ENCODE data around the gene STRN.
"Not testable (repeated sequence)": the region's sequence is repeated elsewhere in the genome, so short reads cannot be mapped to it uniquely, and the experiment has no call there.

Gene STRN, protein sequence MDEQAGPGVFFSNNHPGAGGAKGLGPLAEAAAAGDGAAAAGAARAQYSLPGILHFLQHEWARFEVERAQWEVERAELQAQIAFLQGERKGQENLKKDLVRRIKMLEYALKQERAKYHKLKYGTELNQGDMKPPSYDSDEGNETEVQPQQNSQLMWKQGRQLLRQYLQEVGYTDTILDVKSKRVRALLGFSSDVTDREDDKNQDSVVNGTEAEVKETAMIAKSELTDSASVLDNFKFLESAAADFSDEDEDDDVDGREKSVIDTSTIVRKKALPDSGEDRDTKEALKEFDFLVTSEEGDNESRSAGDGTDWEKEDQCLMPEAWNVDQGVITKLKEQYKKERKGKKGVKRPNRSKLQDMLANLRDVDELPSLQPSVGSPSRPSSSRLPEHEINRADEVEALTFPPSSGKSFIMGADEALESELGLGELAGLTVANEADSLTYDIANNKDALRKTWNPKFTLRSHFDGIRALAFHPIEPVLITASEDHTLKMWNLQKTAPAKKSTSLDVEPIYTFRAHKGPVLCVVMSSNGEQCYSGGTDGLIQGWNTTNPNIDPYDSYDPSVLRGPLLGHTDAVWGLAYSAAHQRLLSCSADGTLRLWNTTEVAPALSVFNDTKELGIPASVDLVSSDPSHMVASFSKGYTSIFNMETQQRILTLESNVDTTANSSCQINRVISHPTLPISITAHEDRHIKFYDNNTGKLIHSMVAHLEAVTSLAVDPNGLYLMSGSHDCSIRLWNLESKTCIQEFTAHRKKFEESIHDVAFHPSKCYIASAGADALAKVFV

DNA sequence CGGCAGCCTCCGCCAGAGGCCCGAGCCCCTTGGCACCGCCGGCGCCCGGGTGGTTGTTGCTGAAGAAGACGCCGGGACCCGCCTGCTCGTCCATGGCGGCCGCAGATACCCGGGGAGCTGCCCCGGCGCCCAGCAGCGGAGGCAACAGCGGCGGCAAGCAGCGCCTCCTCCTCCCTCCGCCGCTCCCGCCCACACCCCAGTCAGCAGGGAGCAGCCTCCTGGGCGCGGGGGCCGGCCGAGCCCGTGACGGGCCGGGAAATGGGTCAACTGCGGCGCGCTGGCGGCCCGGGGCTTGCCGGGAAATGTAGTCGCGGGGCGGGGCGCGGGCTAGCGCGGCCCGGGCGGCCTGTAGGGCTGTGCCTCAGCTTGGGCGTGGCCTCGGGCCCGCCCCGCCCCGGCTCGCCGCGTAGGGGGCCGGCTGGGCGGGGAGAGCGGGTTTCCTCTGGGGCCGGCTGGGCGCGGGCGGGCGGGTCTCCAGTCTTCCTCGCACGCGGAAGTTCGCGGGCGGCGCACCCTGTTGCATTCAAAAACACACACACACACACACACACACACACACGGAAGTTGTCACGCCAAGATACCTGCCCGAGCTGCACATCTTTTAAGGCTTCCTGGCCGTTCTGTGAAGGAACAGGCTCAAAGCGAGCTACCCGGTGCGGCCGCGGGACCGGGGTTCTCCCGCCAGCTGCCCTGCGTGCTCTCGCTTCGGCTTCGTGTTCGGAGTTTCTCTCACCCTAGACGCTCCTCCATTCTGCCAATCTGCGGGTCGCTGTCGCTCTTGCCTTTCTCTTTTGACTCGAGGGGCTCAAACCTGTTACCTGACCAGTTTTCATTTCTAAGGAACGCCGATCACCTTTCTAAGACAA lies at the start of gene STRN:
TSS of gene STRN (minus strand) at position 167 of the 866 bp plus-strand sequence. CDS start at position 94, 73 bp downstream.
- Mint-ChIP-seq H3K4me1 (peaks cover 40% of the 10 kb centered on the region), H3K36me3 (peaks cover 23% of the 10 kb centered on the region), H3K4me3 (peak within 1 kb of the TSS; percentile 99), H3K27ac (peak within 1 kb of the TSS; percentile 96), H3K9me3 (no peaks in the 10 kb centered on the region)
- DNase-seq (ENCODE audit: low spot score in 2 of 2) = peak; percentile 97 to 98
- ATAC-seq = peak; percentile 97

DNA sequence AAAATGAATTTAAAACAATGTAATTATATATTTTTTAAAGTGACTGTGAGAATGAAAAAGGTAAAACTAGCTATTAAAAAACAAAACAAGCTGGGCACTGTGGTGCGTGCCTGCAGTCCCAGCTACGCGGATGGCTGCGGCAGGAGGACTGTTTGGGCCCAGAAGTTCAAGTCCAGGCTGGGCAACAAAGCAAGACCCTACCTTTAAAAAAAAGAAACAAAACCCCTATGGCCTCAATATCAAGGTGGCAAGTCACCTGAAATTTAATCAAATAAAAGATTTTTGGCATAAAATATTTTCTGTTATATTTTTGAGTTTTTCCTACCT lies 46.9 kb upstream of the STRN start:
- H3K4me1 Mint-ChIP-seq = peaks cover 6% of the 10 kb centered on the region
- H3K27ac Mint-ChIP-seq = no peak overlapping the region
- no peak for ATAC-seq
- peaks cover 95% of the 10 kb centered on the region for H3K36me3 Mint-ChIP-seq
- DNase-seq (ENCODE audit: low spot score in 2 of 2) = no peak
- H3K4me3 Mint-ChIP-seq = no peak overlapping the region
- H3K9me3 Mint-ChIP-seq = no peaks in the 10 kb centered on the region

- DNase-seq (ENCODE audit: low spot score in 2 of 2) (no peak), ATAC-seq (no peak)
- H3K4me1 Mint-ChIP-seq = peaks cover 6% of the 10 kb centered on the region
- no peaks in the 10 kb centered on the region for H3K9me3 Mint-ChIP-seq
- no peak overlapping the region for H3K27ac Mint-ChIP-seq
- no peak overlapping the region for H3K4me3 Mint-ChIP-seq
- H3K36me3 Mint-ChIP-seq = peaks cover 95% of the 10 kb centered on the region
These were observed 44.8 kb upstream of the STRN start for GRCh38 chr2:37011130-37011529.

DNA sequence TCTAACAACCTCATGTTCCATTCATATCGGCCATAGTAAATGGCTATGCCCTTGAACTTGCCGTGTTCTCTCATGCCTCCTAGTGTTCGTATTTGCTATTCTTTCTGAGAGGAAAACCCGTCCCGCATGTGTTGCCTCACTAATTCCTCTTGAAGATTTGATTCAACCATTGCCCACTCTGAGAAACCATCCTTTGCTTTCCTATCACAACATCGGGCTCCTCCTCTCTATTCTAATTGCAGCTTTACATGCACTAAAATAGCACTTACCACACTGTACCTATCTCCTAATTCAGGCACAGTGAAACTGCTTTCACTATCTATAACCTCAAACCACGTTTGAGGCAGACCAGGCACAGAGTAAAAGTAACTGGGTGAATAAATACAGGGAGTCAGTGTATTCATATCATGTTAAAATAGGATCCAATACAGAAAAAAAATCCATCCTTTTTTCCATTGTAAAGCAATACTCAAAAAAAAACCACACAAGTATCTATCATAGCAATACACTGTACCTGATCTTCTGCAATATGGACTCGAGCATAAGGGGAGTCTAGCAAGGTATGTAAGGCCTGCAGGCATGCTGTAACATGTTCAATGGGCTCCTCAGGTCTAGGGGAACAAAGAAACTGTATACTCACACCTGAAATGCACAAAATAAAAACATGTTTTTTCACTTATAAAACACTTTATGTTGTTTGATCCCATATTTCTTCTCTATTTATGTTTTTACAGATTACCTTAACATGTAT lies 39.0 kb upstream of the STRN start:
- no peak overlapping the region for H3K4me3 Mint-ChIP-seq
- DNase-seq (ENCODE audit: low spot score in 2 of 2) = no peak
- peak overlapping the region; percentile 56 for H3K27ac Mint-ChIP-seq
- peaks cover 94% of the 10 kb centered on the region for H3K36me3 Mint-ChIP-seq
- peaks cover 10% of the 10 kb centered on the region for H3K4me1 Mint-ChIP-seq
- peak; percentile 85 for ATAC-seq
- no peaks in the 10 kb centered on the region for H3K9me3 Mint-ChIP-seq

- peaks cover 96% of the 10 kb centered on the region for H3K36me3 Mint-ChIP-seq
- H3K4me3 Mint-ChIP-seq = no peak overlapping the region
- ATAC-seq (no peak), DNase-seq (ENCODE audit: low spot score in 2 of 2) (no peak)
- no peak overlapping the region for H3K27ac Mint-ChIP-seq
- peaks cover 10% of the 10 kb centered on the region for H3K4me1 Mint-ChIP-seq
- H3K9me3 Mint-ChIP-seq = no peaks in the 10 kb centered on the region
These were observed 34.7 kb upstream of the STRN start for GRCh38 chr2:37000988-37001556.

GRCh38 chr2:37000318-37000717 lies 34.0 kb upstream of the STRN start:
- Mint-ChIP-seq H3K9me3 (no peaks in the 10 kb centered on the region), H3K36me3 (peaks cover 94% of the 10 kb centered on the region), H3K27ac (no peak overlapping the region), H3K4me1 (peaks cover 8% of the 10 kb centered on the region), H3K4me3 (no peak overlapping the region)
- ATAC-seq = no peak
- no peak for DNase-seq (ENCODE audit: low spot score in 2 of 2)

- not testable (repeated sequence) for H3K4me1 Mint-ChIP-seq; H3K27ac Mint-ChIP-seq; H3K4me3 Mint-ChIP-seq; ATAC-seq; H3K9me3 Mint-ChIP-seq; DNase-seq (ENCODE audit: low spot score in 2 of 2)
- H3K36me3 Mint-ChIP-seq = peaks cover 90% of the 10 kb centered on the region
These were observed 33.1 kb upstream of the STRN start for GRCh38 chr2:36999416-36999815.

GRCh38 chr2:36993841-36994620 lies 27.7 kb upstream of the STRN start:
- Mint-ChIP-seq H3K36me3 (peaks cover 66% of the 10 kb centered on the region), H3K9me3 (no peaks in the 10 kb centered on the region), H3K4me3 (no peak overlapping the region), H3K27ac (no peak overlapping the region), H3K4me1 (no peaks in the 10 kb centered on the region)
- no peak for DNase-seq (ENCODE audit: low spot score in 2 of 2)
- no peak for ATAC-seq

GRCh38 chr2:36988008-36988407 lies 21.7 kb upstream of the STRN start:
- no peak overlapping the region for H3K27ac Mint-ChIP-seq
- no peaks in the 10 kb centered on the region for H3K9me3 Mint-ChIP-seq
- no peak overlapping the region for H3K4me3 Mint-ChIP-seq
- no peak for ATAC-seq
- H3K4me1 Mint-ChIP-seq = no peaks in the 10 kb centered on the region
- no peak for DNase-seq (ENCODE audit: low spot score in 2 of 2)
- peaks cover 52% of the 10 kb centered on the region for H3K36me3 Mint-ChIP-seq

GRCh38 chr2:36982467-36982866 lies 16.1 kb upstream of the STRN start:
- ATAC-seq = no peak
- Mint-ChIP-seq H3K4me1 (no peaks in the 10 kb centered on the region), H3K27ac (no peak overlapping the region), H3K36me3 (peaks cover 51% of the 10 kb centered on the region), H3K4me3 (no peak overlapping the region), H3K9me3 (no peaks in the 10 kb centered on the region)
- DNase-seq (ENCODE audit: low spot score in 2 of 2) = no peak

- Mint-ChIP-seq H3K36me3 (peaks cover 45% of the 10 kb centered on the region), H3K27ac (no peak overlapping the region), H3K9me3 (no peaks in the 10 kb centered on the region), H3K4me3 (no peak overlapping the region), H3K4me1 (no peaks in the 10 kb centered on the region)
- no peak for ATAC-seq
- no peak for DNase-seq (ENCODE audit: low spot score in 2 of 2)
These were observed 15.6 kb upstream of the STRN start for GRCh38 chr2:36981911-36982310.

DNA sequence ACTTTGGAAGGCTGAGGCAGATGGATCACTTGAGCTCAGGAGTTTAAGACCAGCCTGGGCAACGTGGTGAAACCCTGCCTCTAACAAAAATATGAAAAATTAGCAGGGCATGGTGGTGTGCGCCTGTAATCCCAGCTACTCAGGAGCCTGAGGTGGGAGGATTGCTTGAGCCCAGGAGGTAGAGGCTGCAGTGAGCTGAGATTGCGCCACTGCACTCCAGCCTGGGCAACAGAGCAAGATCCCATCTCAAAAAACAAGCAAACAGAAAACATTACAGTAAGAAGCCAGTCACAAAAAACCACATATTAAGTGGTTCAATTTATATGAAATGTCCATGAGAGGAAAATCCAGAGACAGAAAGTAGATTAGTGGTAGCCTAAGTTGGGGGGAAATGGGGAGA lies 12.7 kb upstream of the STRN start:
- H3K27ac Mint-ChIP-seq = peak overlapping the region; percentile 32
- not testable (repeated sequence) for DNase-seq (ENCODE audit: low spot score in 2 of 2); ATAC-seq; H3K4me3 Mint-ChIP-seq; H3K4me1 Mint-ChIP-seq; H3K9me3 Mint-ChIP-seq
- peaks cover 34% of the 10 kb centered on the region for H3K36me3 Mint-ChIP-seq

- Mint-ChIP-seq H3K4me3 (no peak overlapping the region), H3K36me3 (peaks cover 27% of the 10 kb centered on the region), H3K4me1 (no peaks in the 10 kb centered on the region), H3K27ac (no peak overlapping the region), H3K9me3 (no peaks in the 10 kb centered on the region)
- DNase-seq (ENCODE audit: low spot score in 2 of 2) (no peak), ATAC-seq (no peak)
These were observed 9.7 kb upstream of the STRN start for GRCh38 chr2:36976065-36976464.

DNA sequence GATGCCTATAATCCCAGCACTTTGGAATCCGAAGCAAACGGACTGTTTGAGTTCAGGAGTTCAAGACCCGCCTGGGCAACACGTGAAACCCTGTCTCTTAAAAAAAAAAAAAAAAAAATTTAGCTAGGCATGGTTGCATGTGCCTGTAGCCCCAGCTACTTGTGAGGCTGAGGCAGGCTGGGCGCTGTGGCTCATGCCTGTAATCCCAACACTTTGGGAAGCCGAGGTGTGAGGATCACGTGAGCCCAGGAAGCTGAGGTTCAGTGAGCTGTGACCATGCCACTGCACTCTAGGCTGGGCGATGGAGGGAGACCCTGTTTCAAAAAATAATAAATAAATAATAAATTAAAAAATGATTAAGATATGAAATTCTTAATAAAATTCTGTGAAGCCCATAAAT lies 9.0 kb upstream of the STRN start:
- Mint-ChIP-seq H3K4me1 (no peaks in the 10 kb centered on the region), H3K27ac (no peak overlapping the region), H3K4me3 (no peak overlapping the region), H3K9me3 (no peaks in the 10 kb centered on the region), H3K36me3 (peaks cover 19% of the 10 kb centered on the region)
- DNase-seq (ENCODE audit: low spot score in 2 of 2) (no peak), ATAC-seq (no peak)
